Subcutaneous adipose tissue (tissue), 4 donors: ENCODE data around the gene POLG. TPM values are rescaled to one million over a fixed set of nuclear protein-coding genes. Genes with fewer than 3 reads are reported as not detected.

Source experiments
- small RNA-seq: library from RNA; depleted of rRNA; stranded (forward); fragments of <200 nt; gene quantifications from one replicate; pipeline ENCODE3, GENCODE V24; 2016
- total RNA-seq, 4 donors: library from RNA; depleted of rRNA; stranded (reverse); fragments of >200 nt; gene quantifications; one replicate each; pipeline ENCODE4 v1.1.0, GENCODE V29; 2016
- TF ChIP-seq, protein P1 (sequence below): fragments of 450-650 bp; IDR thresholded peaks from one replicate; pipeline ENCODE4 v1.5.1; 2016; ENCODE audit warnings: low read depth, mild to moderate bottlenecking, control low read depth, antibody characterized with exemption, moderate library complexity

The POLG gene
- total RNA-seq, 4 donors from 2014 or later = 37.3 to 111 (median 53.3) TPM

DNA sequence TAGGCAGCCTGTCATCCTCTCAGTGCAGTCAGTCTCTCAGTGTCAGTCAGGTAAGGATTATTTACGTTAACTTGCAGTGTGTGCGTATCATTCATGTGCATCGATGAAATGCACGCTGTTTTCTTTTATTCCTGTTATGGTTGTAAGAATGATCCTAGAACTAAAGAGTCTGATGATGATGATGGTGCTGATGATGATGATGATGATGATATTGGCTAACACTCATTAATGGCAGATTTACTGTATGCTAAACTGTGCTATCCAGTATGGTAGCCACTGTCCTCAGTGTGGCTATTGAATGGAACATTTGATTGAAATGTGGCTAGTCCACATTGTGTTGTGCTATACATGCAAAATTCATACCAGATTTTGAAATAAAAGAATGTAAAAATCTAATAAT lies 51.4 kb downstream of the POLG start:
- TF ChIP-seq, protein P1, sequence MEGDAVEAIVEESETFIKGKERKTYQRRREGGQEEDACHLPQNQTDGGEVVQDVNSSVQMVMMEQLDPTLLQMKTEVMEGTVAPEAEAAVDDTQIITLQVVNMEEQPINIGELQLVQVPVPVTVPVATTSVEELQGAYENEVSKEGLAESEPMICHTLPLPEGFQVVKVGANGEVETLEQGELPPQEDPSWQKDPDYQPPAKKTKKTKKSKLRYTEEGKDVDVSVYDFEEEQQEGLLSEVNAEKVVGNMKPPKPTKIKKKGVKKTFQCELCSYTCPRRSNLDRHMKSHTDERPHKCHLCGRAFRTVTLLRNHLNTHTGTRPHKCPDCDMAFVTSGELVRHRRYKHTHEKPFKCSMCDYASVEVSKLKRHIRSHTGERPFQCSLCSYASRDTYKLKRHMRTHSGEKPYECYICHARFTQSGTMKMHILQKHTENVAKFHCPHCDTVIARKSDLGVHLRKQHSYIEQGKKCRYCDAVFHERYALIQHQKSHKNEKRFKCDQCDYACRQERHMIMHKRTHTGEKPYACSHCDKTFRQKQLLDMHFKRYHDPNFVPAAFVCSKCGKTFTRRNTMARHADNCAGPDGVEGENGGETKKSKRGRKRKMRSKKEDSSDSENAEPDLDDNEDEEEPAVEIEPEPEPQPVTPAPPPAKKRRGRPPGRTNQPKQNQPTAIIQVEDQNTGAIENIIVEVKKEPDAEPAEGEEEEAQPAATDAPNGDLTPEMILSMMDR = no peak

DNA sequence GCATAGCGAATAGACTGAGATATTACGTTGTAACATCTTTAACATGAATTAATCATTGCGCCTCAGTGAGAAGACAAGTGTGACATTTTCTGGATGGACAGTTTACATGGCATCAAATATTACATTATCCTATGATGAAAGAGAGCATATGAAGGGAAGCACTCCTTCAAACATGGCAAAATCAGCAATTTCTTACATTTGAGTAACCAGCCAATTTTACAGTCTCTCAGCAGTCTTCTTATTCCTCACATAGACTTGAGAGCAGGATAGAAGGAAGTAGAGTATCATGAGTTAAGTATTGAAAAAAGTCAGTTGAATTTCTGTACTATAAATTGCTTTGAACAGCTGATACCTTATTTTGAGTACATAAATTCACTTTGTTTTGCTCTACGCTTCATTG lies 52.0 kb downstream of the POLG start:
- TF ChIP-seq, protein P1 = no peak

DNA sequence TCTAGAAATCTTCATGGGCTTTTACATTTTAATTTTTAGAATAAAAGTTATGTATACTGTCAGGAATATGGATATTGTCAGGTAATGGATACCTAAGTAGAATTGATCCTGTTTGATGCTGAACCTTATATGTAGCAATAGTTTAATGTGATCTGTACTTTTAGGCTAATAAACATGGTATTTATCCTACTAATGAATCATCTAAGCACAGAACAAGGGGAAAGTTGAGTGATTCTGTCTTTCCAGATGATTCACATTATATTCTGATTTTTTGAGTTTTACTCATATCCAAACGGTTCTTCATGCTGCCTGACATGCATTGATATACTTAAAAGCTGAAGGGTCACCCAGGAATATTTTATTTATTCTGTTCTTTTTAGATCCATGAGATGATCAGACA lies 56.3 kb downstream of the POLG start:
- TF ChIP-seq, protein P1 = no peak

Small RNA genes lying within 50 kb of the gene (small RNA-seq; reads per million reads assigned to genes)
- not detected for gene MIR6766

Other genes starting within 250 kb of the POLG start
- 10 to 100 TPM; 50.0 to 79.9 (median 65.2) TPM for gene ABHD2, start 246.4 kb downstream of the POLG start, total RNA-seq
- not detected for gene RLBP1, start 113.2 kb downstream of the POLG start, total RNA-seq
- gene FANCI, start 90.8 kb downstream of the POLG start, total RNA-seq = 10 to 100 TPM in 1 of 4 donors, 1 to 10 TPM in 3; 4.4 to 30.1 (median 7.8) TPM
- gene RHCG, start 161.8 kb upstream of the POLG start, total RNA-seq = 1 to 10 TPM in 1 of 4 donors, under 1 TPM in 1, not detected in 2; 0.82 to 1.9 TPM
- gene TICRR, start 240.6 kb upstream of the POLG start, total RNA-seq = under 1 TPM in 3 of 4 donors, not detected in 1; 0.22 to 0.51 (median 0.38) TPM